HepG2 (cell line): ENCODE measurements around the gene NPIPA7. TPM values are rescaled to one million over a fixed set of nuclear protein-coding genes. Genes with fewer than 3 reads are reported as not detected.
"Not testable (repeated sequence)": the region's sequence is repeated elsewhere in the genome, so short reads cannot be mapped to it uniquely, and the experiment has no call there.

Experiments used
- ATAC-seq: fragments of 200-7000 bp; cut with Tn5 transposase; 3 replicates; pipeline ENCODE4 v1.9.1; 2020; ENCODE audit warnings: mild to moderate bottlenecking, moderate library complexity
- BruUV-seq: library from RNA; stranded (reverse); fragments of 400-500 nt; replicated peaks from 2 replicates; lab custom pipeline; 2021; lab: Mats Ljungman, UMichigan
- CTCF ChIA-PET: fragments of 300-600 bp; formaldehyde crosslinking; extraction: SDS; loops from one replicate; lab custom pipeline; 2021; ENCODE audit warnings: low total read pairs, inconsistent platforms, low intra/inter-chr PET ratio; lab: Yijun Ruan, JAX
- POLR2A ChIA-PET: fragments of 350-600 bp; sonication (Branson Sonifier 250); formaldehyde crosslinking; loops from one replicate; lab custom pipeline; 2020; ENCODE audit warnings: antibody characterized with exemption, inconsistent platforms; lab: Yijun Ruan, JAX
- DNase-seq: peaks from one replicate; pipeline ENCODE4 v3.0.0-alpha.2; 2015; ENCODE audit warnings: low spot score
- FAIRE-seq: peaks from 3 replicates; lab custom pipeline; 2011; peaks lifted over from hg19 to GRCh38; lab: Jason Lieb, UNC
- H2AFZ ChIP-seq: one replicate; pipeline ENCODE4 v1.6.1; 2011; ENCODE audit warnings: low read length, inconsistent platforms
- H3K27ac ChIP-seq: fragments of 300-600 bp; 3 replicates; pipeline ENCODE4 v1.8.0; 2011; ENCODE audit warnings: mixed run types, mild to moderate bottlenecking, mixed read lengths, low read length, inconsistent platforms; ENCODE audit not compliant: insufficient read depth; ENCODE audit errors: extremely low read length
- H3K27me3 ChIP-seq, 2 experiments: fragments of 200-600 bp in 1 of 2; 2 replicates in 1 of 2; 3 replicates in 1 of 2; pipeline versions ENCODE4 v1.6.0 to v1.8.0; 2011; ENCODE audit warnings: low read length in 2 of 2, mild to moderate bottlenecking in 2 of 2, moderate library complexity in 2 of 2, inconsistent platforms in 1 of 2; ENCODE audit not compliant: insufficient read depth in 2 of 2, control insufficient read depth in 1 of 2
- H3K36me3 ChIP-seq, 2 experiments: fragments of 200-600 bp in 1 of 2; replicated peaks in 1 of 2; 2 replicates in 1 of 2; 3 replicates in 1 of 2; pipeline versions ENCODE4 v1.5.1 to v1.8.0; 2011; ENCODE audit warnings: low read length in 2 of 2, inconsistent platforms in 1 of 2; ENCODE audit not compliant: insufficient read depth in 2 of 2, control insufficient read depth in 1 of 2
- H3K4me1 ChIP-seq: 2 replicates; pipeline ENCODE4 v1.5.1; 2012; ENCODE audit warnings: low read length, inconsistent platforms; ENCODE audit not compliant: insufficient read depth
- H3K4me2 ChIP-seq: 2 replicates; pipeline ENCODE4 v1.6.0; 2011; ENCODE audit warnings: low read depth, low read length, inconsistent platforms
- H3K4me3 ChIP-seq, 3 experiments: fragments of 200-600 bp in 1 of 3; sonication (generic), shearing (Covaris generic) in 1 of 3; replicated peaks in 1 of 3; 2 replicates each; pipeline ENCODE4 v1.5.1; 2011 to 2016; ENCODE audit warnings: low read length in 3 of 3, inconsistent platforms in 2 of 3, low read depth in 2 of 3, mild to moderate bottlenecking in 2 of 3, control low read depth in 1 of 3, mixed read lengths in 1 of 3; ENCODE audit not compliant: insufficient read depth in 1 of 3
- H3K79me2 ChIP-seq: one replicate; pipeline ENCODE4 v1.6.1; 2011; ENCODE audit warnings: low read length, inconsistent platforms; ENCODE audit not compliant: insufficient read depth
- H3K9ac ChIP-seq: 2 replicates; pipeline ENCODE4 v1.6.0; 2011; ENCODE audit warnings: mild to moderate bottlenecking, low read depth, low read length, inconsistent platforms; ENCODE audit not compliant: insufficient read depth
- H3K9me3 ChIP-seq: 2 replicates; pipeline ENCODE4 v1.5.1; 2012; ENCODE audit warnings: mild to moderate bottlenecking, low read length
- H4K20me1 ChIP-seq: 2 replicates; pipeline ENCODE4 v1.6.0; 2011; ENCODE audit warnings: inconsistent platforms, mild to moderate bottlenecking, low read length, moderate library complexity; ENCODE audit not compliant: insufficient read depth
- WGBS: methylation state at CpG from one replicate; pipeline ENCODE4 v1.1.6; 2017; ENCODE audit warnings: low lambda C conversion rate; 5-methylcytosine and 5-hydroxymethylcytosine counted together
- in situ Hi-C: cut with HindIII; loops from 2 replicates; pipeline ENCODE4 v1.10.0; 2017; ENCODE audit warnings: low pct_unique_long_range_greater_than_20kb; ENCODE audit not compliant: extremely low pct_ligation_motif_present
- intact Hi-C: fragments of 100-400 bp; cut with micrococcal nuclease; formaldehyde crosslinking; loops from one replicate; pipeline ENCODE4 v1.10.0; 2022; ENCODE audit not compliant: unreplicated experiment
- polyA plus RNA-seq, 8 experiments: library from polyadenylated mRNA; depleted of rRNA in 3 of 8; stranded (reverse) in 7 of 8; unstranded in 1 of 8; fragments of >200 nt; fragmentation: Illumina TruSeq in 4 of 8; extraction: Trizol in 4 of 8; gene quantifications; 2 replicates each; pipeline versions ENCODE4 v1.2.1 to v1.2.3, GENCODE V29; 2011 to 2016; ENCODE audit warnings: low read depth in 4 of 8, missing spikeins in 1 of 8, mixed read lengths in 1 of 8; ENCODE audit not compliant: insufficient read depth in 1 of 8
- total RNA-seq, 5 experiments: library from RNA; depleted of rRNA; stranded (reverse); fragments of >200 nt; fragmentation: Illumina TruSeq; extraction: Trizol; gene quantifications; 2 replicates each; pipeline ENCODE4 v1.2.3, GENCODE V29; 2016; ENCODE audit warnings: low read depth in 1 of 5

Gene NPIPA7
- total and polyA plus RNA-seq, 2 of the 13 experiments (the other 11 are each of a cell fraction or from before 2014, with no cell fraction given), result 11.0 to 97.4 TPM

- intact Hi-C loops, H3K36me3 ChIP-seq, H3K4me2 ChIP-seq, H3K9ac ChIP-seq, POLR2A ChIA-PET, H3K79me2 ChIP-seq, H3K9me3 ChIP-seq, H3K4me3 ChIP-seq, H3K4me1 ChIP-seq, DNase-seq, H3K27ac ChIP-seq, FAIRE-seq, ATAC-seq, H2AFZ ChIP-seq, in situ Hi-C loops, H3K27me3 ChIP-seq, H4K20me1 ChIP-seq, BruUV-seq, CTCF ChIA-PET: not testable (repeated sequence)
- WGBS, result no CpG with 5 or more reads among the region's 40 CpGs
These were observed 20.2 kb upstream of the NPIPA7 start for GRCh38 chr16:16358539-16359240.

DNA sequence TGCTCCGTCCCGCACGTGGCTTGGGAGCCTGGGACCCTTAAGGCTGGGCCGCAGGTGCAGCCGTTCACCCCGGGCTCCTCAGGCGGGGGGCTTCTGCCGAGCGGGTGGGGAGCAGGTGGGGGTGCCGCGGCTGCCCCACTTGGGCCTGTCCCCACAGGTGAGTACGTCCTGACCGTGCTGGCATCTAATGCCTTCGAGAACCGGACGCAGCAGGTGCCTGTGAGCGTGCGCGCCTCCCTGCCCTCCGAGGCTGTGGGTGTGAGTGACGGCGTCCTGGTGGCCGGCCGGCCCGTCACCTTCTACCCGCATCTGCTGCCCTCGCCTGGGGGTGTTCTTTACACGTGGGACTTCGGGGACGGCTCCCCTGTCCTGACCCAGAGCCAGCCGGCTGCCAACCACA is 15.3 kb upstream of the NPIPA7 start:
- BruUV-seq, H4K20me1 ChIP-seq, H3K9me3 ChIP-seq, intact Hi-C loops, H3K36me3 ChIP-seq, DNase-seq, in situ Hi-C loops, POLR2A ChIA-PET, H2AFZ ChIP-seq, H3K4me1 ChIP-seq, H3K27me3 ChIP-seq, ATAC-seq, H3K79me2 ChIP-seq, H3K27ac ChIP-seq, H3K4me3 ChIP-seq, CTCF ChIA-PET, H3K9ac ChIP-seq, FAIRE-seq, H3K4me2 ChIP-seq: not testable (repeated sequence)
- no CpG with 5 or more reads among the region's 31 CpGs for WGBS

- not testable (repeated sequence) for BruUV-seq
- peak; percentile 34 for ATAC-seq
These were observed 14.8 kb upstream of the NPIPA7 start for GRCh38 chr16:16364100-16364499.

GRCh38 chr16:16364701-16365100 is 14.2 kb upstream of the NPIPA7 start:
- H3K9ac ChIP-seq, H3K27ac ChIP-seq, H4K20me1 ChIP-seq, BruUV-seq, H3K4me2 ChIP-seq, intact Hi-C loops, in situ Hi-C loops, H3K9me3 ChIP-seq, H3K27me3 ChIP-seq, H2AFZ ChIP-seq, H3K79me2 ChIP-seq, H3K4me1 ChIP-seq, POLR2A ChIA-PET, FAIRE-seq, H3K36me3 ChIP-seq, H3K4me3 ChIP-seq, DNase-seq, CTCF ChIA-PET: not testable (repeated sequence)
- ATAC-seq, result peak; percentile 33
- no CpG with 5 or more reads among the region's 28 CpGs for WGBS

More at GRCh38 chr16:16364100-16364499, 14.8 kb upstream of the NPIPA7 start:
- CTCF ChIA-PET, H3K4me3 ChIP-seq, H3K27ac ChIP-seq, POLR2A ChIA-PET, H3K9me3 ChIP-seq, in situ Hi-C loops, H3K27me3 ChIP-seq, H4K20me1 ChIP-seq, FAIRE-seq, H3K9ac ChIP-seq, H2AFZ ChIP-seq, H3K4me2 ChIP-seq, DNase-seq, H3K36me3 ChIP-seq, H3K79me2 ChIP-seq, H3K4me1 ChIP-seq, intact Hi-C loops: not testable (repeated sequence)
- WGBS, result no CpG with 5 or more reads among the region's 39 CpGs
